ENCODE measurements around the gene USP33.
"Not testable (repeated sequence)": the region's sequence is repeated elsewhere in the genome, so short reads cannot be mapped to it uniquely, and the experiment has no call there.

The USP33 gene

GRCh38 chr1:77759071-77760028 is at the start of gene USP33:
USP33 (minus strand) TSS chr1:77759852; CDS start chr1:77741697, 18,155 bp downstream.
- no peak for DNase-seq

- DNase-seq, result no peak
Observed at GRCh38 chr1:77803371-77803770, 43.7 kb upstream of the USP33 start.

GRCh38 chr1:77802026-77802425 is 42.4 kb upstream of the USP33 start:
- no peak for DNase-seq

GRCh38 chr1:77797991-77798390 is 38.3 kb upstream of the USP33 start:
- no peak for DNase-seq

- DNase-seq, result no peak
Observed at GRCh38 chr1:77796695-77797405, 37.2 kb upstream of the USP33 start.

GRCh38 chr1:77794550-77794949 is 34.9 kb upstream of the USP33 start:
- no peak for DNase-seq

- not testable (repeated sequence) for DNase-seq
Observed at GRCh38 chr1:77786093-77786741, 26.6 kb upstream of the USP33 start.

- no peak for DNase-seq
Observed at GRCh38 chr1:77783141-77783540, 23.5 kb upstream of the USP33 start.

GRCh38 chr1:77781683-77782082 is 22.0 kb upstream of the USP33 start:
- DNase-seq, result no peak

- peak; percentile 34 for DNase-seq
Observed at GRCh38 chr1:77779529-77780281, 20.1 kb upstream of the USP33 start, which contains the start of gene MIGA1. MIGA1 (plus strand) TSS chr1:77779649; CDS start chr1:77783253, 3,604 bp downstream.

- no peak for DNase-seq
Observed at GRCh38 chr1:77776007-77776700, 16.5 kb upstream of the USP33 start.

GRCh38 chr1:77768006-77768405 is 8.4 kb upstream of the USP33 start:
- no peak for DNase-seq

- DNase-seq, result no peak
Observed at GRCh38 chr1:77762072-77762476, 2.4 kb upstream of the USP33 start.

GRCh38 chr1:77757603-77758002 is 2.0 kb downstream of the USP33 start:
- no peak for DNase-seq

- no peak for DNase-seq
Observed at GRCh38 chr1:77757066-77757584, 2.5 kb downstream of the USP33 start.

GRCh38 chr1:77756052-77756754 is 3.4 kb downstream of the USP33 start:
- no peak for DNase-seq

- not testable (repeated sequence) for DNase-seq
Observed at GRCh38 chr1:77749489-77749888, 10.2 kb downstream of the USP33 start.

GRCh38 chr1:77744576-77744975 is 15.1 kb downstream of the USP33 start:
- no peak for DNase-seq

GRCh38 chr1:77742011-77742555 is 17.6 kb downstream of the USP33 start:
- DNase-seq, result no peak

GRCh38 chr1:77741316-77741715 is 18.3 kb downstream of the USP33 start:
- DNase-seq, result no peak

- DNase-seq, result no peak
Observed at GRCh38 chr1:77739235-77739634, 20.4 kb downstream of the USP33 start.

Data from NCI-H1436 treated with DMSO at 0.1 percent for 48 hours (cell line).